Measurements from ENCODE around the gene ACSM2B. TPM values are rescaled to one million over a fixed set of nuclear protein-coding genes. Genes with fewer than 3 reads are reported as not detected.

ACSM2B gene, protein sequence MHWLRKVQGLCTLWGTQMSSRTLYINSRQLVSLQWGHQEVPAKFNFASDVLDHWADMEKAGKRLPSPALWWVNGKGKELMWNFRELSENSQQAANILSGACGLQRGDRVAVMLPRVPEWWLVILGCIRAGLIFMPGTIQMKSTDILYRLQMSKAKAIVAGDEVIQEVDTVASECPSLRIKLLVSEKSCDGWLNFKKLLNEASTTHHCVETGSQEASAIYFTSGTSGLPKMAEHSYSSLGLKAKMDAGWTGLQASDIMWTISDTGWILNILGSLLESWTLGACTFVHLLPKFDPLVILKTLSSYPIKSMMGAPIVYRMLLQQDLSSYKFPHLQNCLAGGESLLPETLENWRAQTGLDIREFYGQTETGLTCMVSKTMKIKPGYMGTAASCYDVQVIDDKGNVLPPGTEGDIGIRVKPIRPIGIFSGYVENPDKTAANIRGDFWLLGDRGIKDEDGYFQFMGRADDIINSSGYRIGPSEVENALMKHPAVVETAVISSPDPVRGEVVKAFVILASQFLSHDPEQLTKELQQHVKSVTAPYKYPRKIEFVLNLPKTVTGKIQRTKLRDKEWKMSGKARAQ
- not detected in 2 replicates for total RNA-seq

DNA sequence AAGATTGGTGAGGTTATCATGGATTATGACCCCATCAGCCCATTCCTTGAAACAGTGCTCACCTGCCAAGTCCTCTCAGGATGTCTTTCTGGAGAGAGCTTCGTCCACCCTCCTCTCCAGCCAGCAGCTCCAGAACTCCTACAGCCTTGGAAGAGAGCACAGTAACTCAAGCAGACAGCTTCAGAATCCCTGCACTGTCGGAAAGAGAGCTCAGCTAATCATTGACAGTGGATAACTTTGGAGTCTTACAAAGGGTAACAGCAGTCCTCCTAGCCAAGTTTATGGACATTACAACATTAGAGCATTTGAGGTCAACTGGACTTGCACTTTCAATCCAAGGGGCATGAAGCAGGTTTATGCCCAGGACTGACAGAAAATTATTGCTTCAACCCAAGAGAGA is at the start of gene ACSM2B:
Gene ACSM2B, minus strand, starts transcription at position 223 of the 400 bp plus-strand sequence. CDS start 11,522 bp downstream, outside the sequence.

Small RNA genes within 50 kb of the gene (small RNA-seq; reads per million reads assigned to genes)
- not detected for gene AC141273.3

Other genes with a start within 250 kb of the ACSM2B start
- not detected in 2 replicates for gene GP2, start 248.9 kb downstream of the ACSM2B start, total RNA-seq
- not detected in 2 replicates for gene UMOD, start 223.7 kb downstream of the ACSM2B start, total RNA-seq
- gene PDILT, start 171.6 kb downstream of the ACSM2B start, total RNA-seq, result not detected in 2 replicates
- gene ACSM5, start 166.8 kb downstream of the ACSM2B start, total RNA-seq, result 0.13 and 0.97 TPM in 2 replicates
- not detected in 2 replicates for gene ACSM2A, start 124.8 kb downstream of the ACSM2B start, total RNA-seq
- gene ACSM1, start 121.3 kb upstream of the ACSM2B start, total RNA-seq, result not detected in 2 replicates
- gene THUMPD1, start 165.5 kb upstream of the ACSM2B start, total RNA-seq, result 55.1 and 55.3 TPM in 2 replicates
- 1.0 and 1.5 TPM in 2 replicates for gene ACSM3, start 187.6 kb upstream of the ACSM2B start, total RNA-seq
- 18.6 and 23.6 TPM in 2 replicates for gene ERI2, start 230.1 kb upstream of the ACSM2B start, total RNA-seq
- 9.7 and 13.2 TPM in 2 replicates for gene REXO5, start 230.2 kb upstream of the ACSM2B start, total RNA-seq

Measured in articular chondrocyte of knee joint (primary cell).